A549 (cell line): ENCODE data around the gene RELL1.

Experiments used
- JUNB ChIP-seq: fragments of >200 bp; sonication (Bioruptor Twin); formaldehyde crosslinking; IDR thresholded peaks from 2 replicates; pipeline ENCODE4 v1.6.1; 2016
- POLR2A ChIP-seq: IDR thresholded peaks from 2 replicates; pipeline ENCODE4 v1.6.1; 2012; ENCODE audit warnings: mild to moderate bottlenecking, low read length
- TF ChIP-seq, protein P1 (sequence below): fragments of >200 bp; sonication (Bioruptor Twin); formaldehyde crosslinking; IDR thresholded peaks from 3 replicates; pipeline ENCODE4 v1.5.1; 2016

GRCh38 chr4:37562592-37562991, 123.6 kb downstream of the RELL1 start:
- TF ChIP-seq, protein P1, sequence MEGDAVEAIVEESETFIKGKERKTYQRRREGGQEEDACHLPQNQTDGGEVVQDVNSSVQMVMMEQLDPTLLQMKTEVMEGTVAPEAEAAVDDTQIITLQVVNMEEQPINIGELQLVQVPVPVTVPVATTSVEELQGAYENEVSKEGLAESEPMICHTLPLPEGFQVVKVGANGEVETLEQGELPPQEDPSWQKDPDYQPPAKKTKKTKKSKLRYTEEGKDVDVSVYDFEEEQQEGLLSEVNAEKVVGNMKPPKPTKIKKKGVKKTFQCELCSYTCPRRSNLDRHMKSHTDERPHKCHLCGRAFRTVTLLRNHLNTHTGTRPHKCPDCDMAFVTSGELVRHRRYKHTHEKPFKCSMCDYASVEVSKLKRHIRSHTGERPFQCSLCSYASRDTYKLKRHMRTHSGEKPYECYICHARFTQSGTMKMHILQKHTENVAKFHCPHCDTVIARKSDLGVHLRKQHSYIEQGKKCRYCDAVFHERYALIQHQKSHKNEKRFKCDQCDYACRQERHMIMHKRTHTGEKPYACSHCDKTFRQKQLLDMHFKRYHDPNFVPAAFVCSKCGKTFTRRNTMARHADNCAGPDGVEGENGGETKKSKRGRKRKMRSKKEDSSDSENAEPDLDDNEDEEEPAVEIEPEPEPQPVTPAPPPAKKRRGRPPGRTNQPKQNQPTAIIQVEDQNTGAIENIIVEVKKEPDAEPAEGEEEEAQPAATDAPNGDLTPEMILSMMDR = no peak
- no peak for TF ChIP-seq POLR2A
- no peak for TF ChIP-seq JUNB
